Effector CD4-positive, alpha-beta T cell (primary cell): Measurements from ENCODE around the gene LYG1.
A peak's percentile ranks its signal among the peaks of the same experiment; 100 is the strongest.
"Not testable (repeated sequence)": the region's sequence is repeated elsewhere in the genome, so short reads cannot be mapped to it uniquely, and the experiment has no call there.

Experiments
- DNase-seq: peaks from one replicate; pipeline ENCODE4 v3.0.0-alpha.2; 2020
- total RNA-seq: gene quantifications from one replicate; lab custom pipeline; 2026; lab: John Stamatoyannopoulos, UW

LYG1 gene
- 1.5 reads per million for total RNA-seq

- DNase-seq, result not testable (repeated sequence)
Measured at GRCh38 chr2:99301097-99301496, at the start of gene LYG1. LYG1 (minus strand) TSS chr2:99301197; CDS start chr2:99295670, 5,527 bp downstream.

GRCh38 chr2:99350194-99350593, 49.2 kb upstream of the LYG1 start:
- DNase-seq, result no peak

- no peak for DNase-seq
Measured at GRCh38 chr2:99348173-99348572, 47.2 kb upstream of the LYG1 start.

- no peak for DNase-seq
Measured at GRCh38 chr2:99346218-99346617, 45.2 kb upstream of the LYG1 start.

- not testable (repeated sequence) for DNase-seq
Measured at GRCh38 chr2:99345446-99345845, 44.4 kb upstream of the LYG1 start.

- DNase-seq, result no peak
Measured at GRCh38 chr2:99342536-99342935, 41.5 kb upstream of the LYG1 start.

- no peak for DNase-seq
Measured at GRCh38 chr2:99340669-99341236, 39.8 kb upstream of the LYG1 start.

- DNase-seq, result no peak
Measured at GRCh38 chr2:99338029-99338585, 37.1 kb upstream of the LYG1 start.

GRCh38 chr2:99337113-99338028, 36.4 kb upstream of the LYG1 start, which contains the start of gene EIF5B:
EIF5B (plus strand) TSS chr2:99337389; CDS start chr2:99337555, 166 bp downstream.
- peak; percentile 88 for DNase-seq

GRCh38 chr2:99336804-99337112, 35.8 kb upstream of the LYG1 start:
- DNase-seq, result no peak

GRCh38 chr2:99335911-99336803, 35.2 kb upstream of the LYG1 start, which contains the start of gene TXNDC9:
TXNDC9 (minus strand) TSS chr2:99336333; CDS start chr2:99333210, 3,123 bp downstream.
- DNase-seq, result peak; percentile 98

- no peak for DNase-seq
Measured at GRCh38 chr2:99325384-99325783, 24.4 kb upstream of the LYG1 start.

GRCh38 chr2:99317873-99318200, 16.8 kb upstream of the LYG1 start:
- DNase-seq, result not testable (repeated sequence)

GRCh38 chr2:99317161-99317872, 16.3 kb upstream of the LYG1 start:
- no peak for DNase-seq

- no peak for DNase-seq
Measured at GRCh38 chr2:99299580-99299979, 1.4 kb downstream of the LYG1 start.

GRCh38 chr2:99297994-99298393, 3.0 kb downstream of the LYG1 start:
- no peak for DNase-seq

- no peak for DNase-seq
Measured at GRCh38 chr2:99285526-99285925, 15.5 kb downstream of the LYG1 start.

GRCh38 chr2:99279969-99280695, 20.9 kb downstream of the LYG1 start:
- DNase-seq, result no peak

GRCh38 chr2:99278793-99279291, 22.2 kb downstream of the LYG1 start:
- DNase-seq, result no peak

- not testable (repeated sequence) for DNase-seq
Measured at GRCh38 chr2:99278195-99278765, 22.7 kb downstream of the LYG1 start.

- DNase-seq, result no peak
Measured at GRCh38 chr2:99275882-99276281, 25.1 kb downstream of the LYG1 start.
